ENCODE results near the gene HYI.

- TF ChIP-seq, protein P1, sequence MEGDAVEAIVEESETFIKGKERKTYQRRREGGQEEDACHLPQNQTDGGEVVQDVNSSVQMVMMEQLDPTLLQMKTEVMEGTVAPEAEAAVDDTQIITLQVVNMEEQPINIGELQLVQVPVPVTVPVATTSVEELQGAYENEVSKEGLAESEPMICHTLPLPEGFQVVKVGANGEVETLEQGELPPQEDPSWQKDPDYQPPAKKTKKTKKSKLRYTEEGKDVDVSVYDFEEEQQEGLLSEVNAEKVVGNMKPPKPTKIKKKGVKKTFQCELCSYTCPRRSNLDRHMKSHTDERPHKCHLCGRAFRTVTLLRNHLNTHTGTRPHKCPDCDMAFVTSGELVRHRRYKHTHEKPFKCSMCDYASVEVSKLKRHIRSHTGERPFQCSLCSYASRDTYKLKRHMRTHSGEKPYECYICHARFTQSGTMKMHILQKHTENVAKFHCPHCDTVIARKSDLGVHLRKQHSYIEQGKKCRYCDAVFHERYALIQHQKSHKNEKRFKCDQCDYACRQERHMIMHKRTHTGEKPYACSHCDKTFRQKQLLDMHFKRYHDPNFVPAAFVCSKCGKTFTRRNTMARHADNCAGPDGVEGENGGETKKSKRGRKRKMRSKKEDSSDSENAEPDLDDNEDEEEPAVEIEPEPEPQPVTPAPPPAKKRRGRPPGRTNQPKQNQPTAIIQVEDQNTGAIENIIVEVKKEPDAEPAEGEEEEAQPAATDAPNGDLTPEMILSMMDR (IDR thresholded peaks at IDR 0.05), result no peak
- TF ChIP-seq POLR2AphosphoS5 (IDR thresholded peaks at IDR 0.05) (peak; percentile 4 to 21 (median 13)), POLR2A (IDR thresholded peaks at IDR 0.05) (no peak)
Measured at GRCh38 chr1:43453442-43454269, at the start of gene HYI.
